ENCODE data around the gene GNL1.

GRCh38 chr6:30571762-30572082 lies 15.4 kb upstream of the GNL1 start:
- TF ChIP-seq CTCF (IDR thresholded peaks at IDR 0.05; ENCODE audit: low read length), result no peak
- TF ChIP-seq EZH2 (IDR thresholded peaks at IDR 0.05; ENCODE audit: borderline replicate concordance, low read length), result no peak
